GM12872 (cell line): Measurements from ENCODE around the gene BFSP2.

ENCODE experiments used
- TF ChIP-seq, protein P1 (sequence below): IDR thresholded peaks from 3 replicates; pipeline ENCODE4 v1.5.1; 2011; ENCODE audit warnings: low read depth, mild to moderate bottlenecking, low read length, moderate library complexity; ENCODE audit not compliant: insufficient read depth

BFSP2 gene

GRCh38 chr3:133366921-133367320, 32.9 kb upstream of the BFSP2 start:
- TF ChIP-seq, protein P1, sequence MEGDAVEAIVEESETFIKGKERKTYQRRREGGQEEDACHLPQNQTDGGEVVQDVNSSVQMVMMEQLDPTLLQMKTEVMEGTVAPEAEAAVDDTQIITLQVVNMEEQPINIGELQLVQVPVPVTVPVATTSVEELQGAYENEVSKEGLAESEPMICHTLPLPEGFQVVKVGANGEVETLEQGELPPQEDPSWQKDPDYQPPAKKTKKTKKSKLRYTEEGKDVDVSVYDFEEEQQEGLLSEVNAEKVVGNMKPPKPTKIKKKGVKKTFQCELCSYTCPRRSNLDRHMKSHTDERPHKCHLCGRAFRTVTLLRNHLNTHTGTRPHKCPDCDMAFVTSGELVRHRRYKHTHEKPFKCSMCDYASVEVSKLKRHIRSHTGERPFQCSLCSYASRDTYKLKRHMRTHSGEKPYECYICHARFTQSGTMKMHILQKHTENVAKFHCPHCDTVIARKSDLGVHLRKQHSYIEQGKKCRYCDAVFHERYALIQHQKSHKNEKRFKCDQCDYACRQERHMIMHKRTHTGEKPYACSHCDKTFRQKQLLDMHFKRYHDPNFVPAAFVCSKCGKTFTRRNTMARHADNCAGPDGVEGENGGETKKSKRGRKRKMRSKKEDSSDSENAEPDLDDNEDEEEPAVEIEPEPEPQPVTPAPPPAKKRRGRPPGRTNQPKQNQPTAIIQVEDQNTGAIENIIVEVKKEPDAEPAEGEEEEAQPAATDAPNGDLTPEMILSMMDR: no peak

DNA sequence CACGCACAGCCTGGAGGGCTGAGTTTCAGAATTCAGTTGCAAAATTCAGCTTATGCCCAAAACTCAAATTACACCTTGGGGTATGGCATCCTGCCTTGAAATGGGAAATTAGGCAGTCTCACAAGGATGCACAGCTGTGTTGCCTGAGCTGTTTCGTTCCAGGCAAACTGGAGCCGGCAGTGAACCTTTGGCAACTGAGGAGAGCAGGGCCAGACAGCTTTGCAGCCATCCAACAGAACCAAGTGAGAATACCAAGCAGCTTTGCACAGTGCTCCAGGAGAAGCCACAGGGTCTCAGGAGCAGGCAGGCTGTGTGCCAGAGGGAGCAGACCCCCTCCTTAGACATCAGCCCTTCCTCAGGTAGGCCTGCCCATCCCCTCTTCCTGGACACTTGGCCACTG, 32.5 kb upstream of the BFSP2 start:
- TF ChIP-seq, protein P1: no peak

- TF ChIP-seq, protein P1: no peak
Observed at GRCh38 chr3:133367956-133368355, 31.9 kb upstream of the BFSP2 start.

- TF ChIP-seq, protein P1: no peak
Observed at GRCh38 chr3:133368371-133369067, 31.3 kb upstream of the BFSP2 start.

GRCh38 chr3:133369068-133369440, 30.8 kb upstream of the BFSP2 start:
- TF ChIP-seq, protein P1: no peak

DNA sequence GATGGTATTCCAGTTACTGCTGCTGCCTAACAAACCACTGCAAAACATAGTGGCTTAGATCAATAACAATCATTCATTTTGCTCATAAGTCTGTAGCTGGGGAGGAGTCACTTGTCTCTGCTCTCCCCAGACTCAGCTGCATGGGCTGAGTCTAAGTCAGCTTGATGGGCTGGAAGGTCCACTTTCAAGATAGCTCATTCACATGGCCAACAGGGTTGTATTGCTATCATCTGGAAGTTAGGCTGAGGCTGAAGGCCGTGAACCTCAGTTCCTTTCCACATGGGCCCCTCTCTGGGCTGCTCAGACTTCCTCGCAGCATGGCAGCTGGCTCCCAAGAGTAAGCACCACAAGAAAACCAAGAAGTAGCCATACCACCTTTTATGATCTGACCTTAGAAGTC, 28.7 kb upstream of the BFSP2 start:
- TF ChIP-seq, protein P1: no peak

GRCh38 chr3:133371676-133372075, 28.2 kb upstream of the BFSP2 start:
- TF ChIP-seq, protein P1: no peak
